K562 (cell line): ENCODE results near the gene TENT4A. TPM values are rescaled to one million over a fixed set of nuclear protein-coding genes. Genes with fewer than 3 reads are reported as not detected.

Source experiments
- ATF7 ChIP-seq: fragments of 450-650 bp; IDR thresholded peaks from 2 replicates; pipeline ENCODE4 v1.7.1; 2014; ENCODE audit warnings: mild to moderate bottlenecking, moderate library complexity
- CTCF ChIP-seq, 3 experiments: IDR thresholded peaks in 2 of 3; conservative IDR thresholded peaks in 1 of 3; 2 replicates each; pipeline ENCODE4 v1.5.1; 2011 to 2012; ENCODE audit warnings: low read length in 3 of 3, mild to moderate bottlenecking in 3 of 3, control low read depth in 2 of 3, improper control_type of control experiment in 1 of 3, inconsistent platforms in 1 of 3, low read depth in 1 of 3, mixed read lengths in 1 of 3, moderate library complexity in 1 of 3; ENCODE audit not compliant: insufficient read depth in 2 of 3
- EP400 ChIP-seq: fragments of 450-650 bp; IDR thresholded peaks from 2 replicates; pipeline ENCODE4 v1.6.1; 2017; ENCODE audit warnings: antibody characterized with exemption, mild to moderate bottlenecking, moderate library complexity
- HDAC3 ChIP-seq: fragments of 450-650 bp; IDR thresholded peaks from 2 replicates; pipeline ENCODE4 v1.6.1; 2018; ENCODE audit warnings: borderline replicate concordance, mild to moderate bottlenecking, moderate library complexity; ENCODE audit not compliant: partially characterized antibody
- JUND ChIP-seq, 2 experiments: IDR thresholded peaks; 2 replicates in 1 of 2; 3 replicates in 1 of 2; pipeline ENCODE4 v1.6.1; 2011; ENCODE audit warnings: borderline replicate concordance in 2 of 2, low read depth in 2 of 2, low read length in 2 of 2, improper control_type of control experiment in 1 of 2, missing biosample characterization in 1 of 2, missing genetic modification characterization in 1 of 2, missing genetic modification reagents in 1 of 2
- L3MBTL2 ChIP-seq: fragments of 450-650 bp; IDR thresholded peaks from 2 replicates; pipeline ENCODE4 v1.6.1; 2016; ENCODE audit warnings: mild to moderate bottlenecking, moderate library complexity
- MYC ChIP-seq, 2 experiments: fragments of 250-450 bp in 1 of 2; sonication (Bioruptor Pico) in 1 of 2; IDR thresholded peaks; 2 replicates each; pipeline versions ENCODE4 v1.5.1 to v1.6.1; 2012 to 2021; ENCODE audit warnings: low read depth in 2 of 2, borderline replicate concordance in 1 of 2, improper control_type of control experiment in 1 of 2, low read length in 1 of 2, mild to moderate bottlenecking in 1 of 2, moderate library complexity in 1 of 2
- NFIC ChIP-seq: fragments of 450-650 bp; IDR thresholded peaks from 2 replicates; pipeline ENCODE4 v1.6.1; 2017; ENCODE audit warnings: mild to moderate bottlenecking, inconsistent platforms
- POLR2A ChIP-seq: fragments of 450-650 bp; conservative IDR thresholded peaks from 2 replicates; pipeline ENCODE4 v1.6.1; 2016
- RAD21 ChIP-seq, 2 experiments: fragments of 250-450 bp in 1 of 2; fragments of 450-650 bp in 1 of 2; sonication (Bioruptor Pico) in 1 of 2; formaldehyde crosslinking in 1 of 2; IDR thresholded peaks in 1 of 2; conservative IDR thresholded peaks in 1 of 2; 2 replicates each; pipeline versions ENCODE4 v1.4.0 to v1.8.0; 2020 to 2022; ENCODE audit warnings: mild to moderate bottlenecking in 2 of 2, moderate library complexity in 1 of 2
- RBM15 ChIP-seq: fragments of 200-400 bp; formaldehyde crosslinking; IDR thresholded peaks from 2 replicates; pipeline ENCODE4 v1.6.1; 2018; ENCODE audit warnings: mild to moderate bottlenecking, low read length, moderate library complexity; ENCODE audit not compliant: insufficient read depth
- RUNX1 ChIP-seq: sonication (generic); IDR thresholded peaks from 2 replicates; pipeline ENCODE4 v1.6.1; 2016; ENCODE audit warnings: antibody characterized with exemption, low read depth
- SMC3 ChIP-seq: conservative IDR thresholded peaks from 2 replicates; pipeline ENCODE4 v1.6.1; 2011; ENCODE audit warnings: low read depth, low read length, improper control_type of control experiment; ENCODE audit not compliant: insufficient read depth
- ZBTB33 ChIP-seq: sonication (generic); formaldehyde crosslinking; IDR thresholded peaks from 2 replicates; pipeline ENCODE4 v1.8.1; 2023; ENCODE audit warnings: mild to moderate bottlenecking, missing genetic modification reagents
- polyA plus RNA-seq, 8 experiments: library from polyadenylated mRNA; depleted of rRNA in 4 of 8; stranded (reverse) in 5 of 8; unstranded in 3 of 8; fragments of >200 nt; fragmentation: Nextera tagmentation in 2 of 8; fragmentation: Illumina TruSeq in 1 of 8; extraction: Ambion mirVana in 2 of 8; extraction: Trizol in 1 of 8; gene quantifications; 2 replicates each; pipeline versions ENCODE4 v1.2.1 to v1.2.3, GENCODE V29; 2011 to 2014; ENCODE audit warnings: inconsistent platforms in 1 of 8, missing spikeins in 1 of 8
- total RNA-seq, 7 experiments: library from RNA; depleted of rRNA in 6 of 7; stranded (reverse); fragments of >200 nt in 6 of 7; fragmentation: Illumina TruSeq in 2 of 7; extraction: Trizol in 2 of 7; gene quantifications; 2 replicates each; pipeline versions ENCODE4 v1.2.1 to v1.2.3, GENCODE V29; 2011 to 2021; ENCODE audit warnings: low replicate concordance in 1 of 7
- TF ChIP-seq, protein P1 (sequence below), 2 experiments: fragments of 450-650 bp; conservative IDR thresholded peaks; 2 replicates each; pipeline ENCODE4 v1.6.1; 2017; ENCODE audit warnings: mild to moderate bottlenecking in 2 of 2, moderate library complexity in 2 of 2
- TF ChIP-seq, protein P2 (sequence below), 2 experiments: IDR thresholded peaks; 2 replicates each; pipeline ENCODE4 v1.6.1; 2011; ENCODE audit warnings: borderline replicate concordance in 1 of 2, control low read depth in 1 of 2, low read depth in 1 of 2, low read length in 1 of 2, mild to moderate bottlenecking in 1 of 2, mixed read lengths in 1 of 2, moderate library complexity in 1 of 2; ENCODE audit not compliant: insufficient read depth in 1 of 2, insufficient read length in 1 of 2, poor library complexity in 1 of 2, severe bottlenecking in 1 of 2; ENCODE audit errors: extremely low read depth in 1 of 2
- TF ChIP-seq, protein P3 (sequence below): fragments of 450-650 bp; IDR thresholded peaks from 2 replicates; pipeline ENCODE4 v1.6.1; 2016

TENT4A gene
- total and polyA plus RNA-seq, 9 of the 15 experiments (the other 6 are each of a cell fraction or from before 2014, with no cell fraction given): 1.3 to 27.3 (median 13.0) TPM

DNA sequence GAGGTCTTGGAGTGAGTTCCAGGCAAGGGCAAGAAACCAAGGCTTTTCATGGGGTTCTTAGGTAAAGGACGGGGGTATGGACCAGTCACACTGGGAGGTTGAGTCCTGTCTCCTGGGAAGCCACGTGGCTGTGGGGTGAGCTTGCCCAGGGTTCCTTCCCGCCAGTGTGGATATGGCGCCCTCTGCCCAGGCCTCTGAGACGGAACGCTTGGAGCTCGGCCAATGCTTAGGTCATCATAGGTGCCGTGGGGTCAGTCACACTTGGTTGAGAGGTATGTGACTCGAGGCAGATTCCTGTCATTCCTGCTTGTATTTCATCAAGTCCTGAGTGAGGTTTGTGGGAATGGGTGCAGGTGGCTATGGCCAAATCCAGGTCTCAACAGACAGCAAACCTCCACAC, 46.2 kb downstream of the TENT4A start (continued):
- 0 out of 2 replicates have a peak, but pooled peaks have one; percentile 9 for TF ChIP-seq SMC3
- peak; percentile 79 for TF ChIP-seq MYC (IDR thresholded peaks at IDR 0.05; ENCODE audit: low read depth, low read length)
- TF ChIP-seq MYC (CRISPR knock-in tag; IDR thresholded peaks at IDR 0.05; ENCODE audit: borderline replicate concordance, low read depth): no peak
- peak; percentile 63; the same call in 1 of the 2 replicates for TF ChIP-seq L3MBTL2
- TF ChIP-seq JUND (IDR thresholded peaks at IDR 0.05; ENCODE audit: borderline replicate concordance, low read depth, low read length): peak; percentile 55; the same call in 1 of the 2 replicates
- TF ChIP-seq JUND (tag; IDR thresholded peaks at IDR 0.05; ENCODE audit: borderline replicate concordance, low read depth, low read length): peak; percentile 56; the same call in 2 of the 3 replicates
- peak; percentile 36; the same call in 1 of the 2 replicates for TF ChIP-seq EP400
- TF ChIP-seq NFIC: peak; percentile 95
- TF ChIP-seq, protein P1, sequence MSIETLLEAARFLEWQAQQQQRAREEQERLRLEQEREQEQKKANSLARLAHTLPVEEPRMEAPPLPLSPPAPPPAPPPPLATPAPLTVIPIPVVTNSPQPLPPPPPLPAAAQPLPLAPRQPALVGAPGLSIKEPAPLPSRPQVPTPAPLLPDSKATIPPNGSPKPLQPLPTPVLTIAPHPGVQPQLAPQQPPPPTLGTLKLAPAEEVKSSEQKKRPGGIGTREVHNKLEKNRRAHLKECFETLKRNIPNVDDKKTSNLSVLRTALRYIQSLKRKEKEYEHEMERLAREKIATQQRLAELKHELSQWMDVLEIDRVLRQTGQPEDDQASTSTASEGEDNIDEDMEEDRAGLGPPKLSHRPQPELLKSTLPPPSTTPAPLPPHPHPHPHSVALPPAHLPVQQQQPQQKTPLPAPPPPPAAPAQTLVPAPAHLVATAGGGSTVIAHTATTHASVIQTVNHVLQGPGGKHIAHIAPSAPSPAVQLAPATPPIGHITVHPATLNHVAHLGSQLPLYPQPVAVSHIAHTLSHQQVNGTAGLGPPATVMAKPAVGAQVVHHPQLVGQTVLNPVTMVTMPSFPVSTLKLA (conservative IDR thresholded peaks at IDR 0.05): peak; percentile 33 to 52; a peak in 1 of 4 replicates
- TF ChIP-seq, protein P2, sequence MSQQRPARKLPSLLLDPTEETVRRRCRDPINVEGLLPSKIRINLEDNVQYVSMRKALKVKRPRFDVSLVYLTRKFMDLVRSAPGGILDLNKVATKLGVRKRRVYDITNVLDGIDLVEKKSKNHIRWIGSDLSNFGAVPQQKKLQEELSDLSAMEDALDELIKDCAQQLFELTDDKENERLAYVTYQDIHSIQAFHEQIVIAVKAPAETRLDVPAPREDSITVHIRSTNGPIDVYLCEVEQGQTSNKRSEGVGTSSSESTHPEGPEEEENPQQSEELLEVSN (IDR thresholded peaks at IDR 0.05; ENCODE audit: borderline replicate concordance in 1 of 2, extremely low read depth in 1 of 2, insufficient read depth in 1 of 2, insufficient read length in 1 of 2, low read depth in 1 of 2, low read length in 1 of 2, poor library complexity in 1 of 2, severe bottlenecking in 1 of 2): peak; percentile 71 to 82
- peak; percentile 83 for TF ChIP-seq ATF7
- TF ChIP-seq ZBTB33 (CRISPR knock-in tag): peak; percentile 94
- peak in 1 of 2 experiments; percentile 55; a peak in 2 of 4 replicates for TF ChIP-seq RAD21 (CRISPR knock-in tag; conservative IDR thresholded peaks at IDR 0.05 in 1 of 2, IDR thresholded peaks at IDR 0.05 in 1 of 2)
- TF ChIP-seq, protein P3, sequence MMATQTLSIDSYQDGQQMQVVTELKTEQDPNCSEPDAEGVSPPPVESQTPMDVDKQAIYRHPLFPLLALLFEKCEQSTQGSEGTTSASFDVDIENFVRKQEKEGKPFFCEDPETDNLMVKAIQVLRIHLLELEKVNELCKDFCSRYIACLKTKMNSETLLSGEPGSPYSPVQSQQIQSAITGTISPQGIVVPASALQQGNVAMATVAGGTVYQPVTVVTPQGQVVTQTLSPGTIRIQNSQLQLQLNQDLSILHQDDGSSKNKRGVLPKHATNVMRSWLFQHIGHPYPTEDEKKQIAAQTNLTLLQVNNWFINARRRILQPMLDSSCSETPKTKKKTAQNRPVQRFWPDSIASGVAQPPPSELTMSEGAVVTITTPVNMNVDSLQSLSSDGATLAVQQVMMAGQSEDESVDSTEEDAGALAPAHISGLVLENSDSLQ: no peak
- TF ChIP-seq CTCF (IDR thresholded peaks at IDR 0.05 in 2 of 3, conservative IDR thresholded peaks at IDR 0.05 in 1 of 3; ENCODE audit: insufficient read depth in 2 of 3, low read depth in 1 of 3, low read length in 3 of 3): peak; percentile 27 to 58 (median 50)
- no peak for TF ChIP-seq RUNX1
- no peak for TF ChIP-seq RBM15
- peak; percentile 7; the same call in 1 of the 2 replicates for TF ChIP-seq POLR2A
- TF ChIP-seq HDAC3: no peak
- TF ChIP-seq, all 486 proteins: peak for 15
